ENCODE results near the gene CD59. TPM values are rescaled to one million over a fixed set of nuclear protein-coding genes. Genes with fewer than 3 reads are reported as not detected.
"Not testable (repeated sequence)": the region's sequence is repeated elsewhere in the genome, so short reads cannot be mapped to it uniquely, and the experiment has no call there.

CD59 gene
- total RNA-seq, 1 donor = 345 TPM

GRCh38 chr11:33708985-33709384 is 27.2 kb downstream of the CD59 start:
- no peak for DNase-seq (ENCODE audit: insufficient read length, low spot score, missing footprints)
- Histone ChIP-seq H3K79me2 (ENCODE audit: insufficient read depth, low read length) (peaks cover 65% of the 10 kb centered on the region), H3K27me3 (ENCODE audit: insufficient read depth, low read length) (no peaks in the 10 kb centered on the region), H4K20me1 (ENCODE audit: insufficient read depth, low read length) (no peaks in the 10 kb centered on the region), H3K36me3 (ENCODE audit: insufficient read depth, low read length) (peaks cover 83% of the 10 kb centered on the region), H3K27ac (ENCODE audit: low read depth, low read length) (no peak overlapping the region), H2AFZ (ENCODE audit: low read length) (no peak overlapping the region), H3K4me2 (ENCODE audit: insufficient read depth, low read length) (no peak overlapping the region), H3K4me1 (ENCODE audit: insufficient read depth, low read length) (peaks cover 14% of the 10 kb centered on the region), H3K4me3 (ENCODE audit: insufficient read depth, low read length) (no peak overlapping the region), H3K9me3 (ENCODE audit: low read depth, low read length) (no peaks in the 10 kb centered on the region)
- TF ChIP-seq, protein P1, sequence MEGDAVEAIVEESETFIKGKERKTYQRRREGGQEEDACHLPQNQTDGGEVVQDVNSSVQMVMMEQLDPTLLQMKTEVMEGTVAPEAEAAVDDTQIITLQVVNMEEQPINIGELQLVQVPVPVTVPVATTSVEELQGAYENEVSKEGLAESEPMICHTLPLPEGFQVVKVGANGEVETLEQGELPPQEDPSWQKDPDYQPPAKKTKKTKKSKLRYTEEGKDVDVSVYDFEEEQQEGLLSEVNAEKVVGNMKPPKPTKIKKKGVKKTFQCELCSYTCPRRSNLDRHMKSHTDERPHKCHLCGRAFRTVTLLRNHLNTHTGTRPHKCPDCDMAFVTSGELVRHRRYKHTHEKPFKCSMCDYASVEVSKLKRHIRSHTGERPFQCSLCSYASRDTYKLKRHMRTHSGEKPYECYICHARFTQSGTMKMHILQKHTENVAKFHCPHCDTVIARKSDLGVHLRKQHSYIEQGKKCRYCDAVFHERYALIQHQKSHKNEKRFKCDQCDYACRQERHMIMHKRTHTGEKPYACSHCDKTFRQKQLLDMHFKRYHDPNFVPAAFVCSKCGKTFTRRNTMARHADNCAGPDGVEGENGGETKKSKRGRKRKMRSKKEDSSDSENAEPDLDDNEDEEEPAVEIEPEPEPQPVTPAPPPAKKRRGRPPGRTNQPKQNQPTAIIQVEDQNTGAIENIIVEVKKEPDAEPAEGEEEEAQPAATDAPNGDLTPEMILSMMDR (IDR thresholded peaks at IDR 0.05; ENCODE audit: extremely low read depth, low read depth, low read length) = no peak

- H3K4me3 ChIP-seq (ENCODE audit: insufficient read depth, low read length); H4K20me1 ChIP-seq (ENCODE audit: insufficient read depth, low read length); H3K4me2 ChIP-seq (ENCODE audit: insufficient read depth, low read length); H3K9me3 ChIP-seq (ENCODE audit: low read depth, low read length); H2AFZ ChIP-seq (ENCODE audit: low read length); DNase-seq (ENCODE audit: insufficient read length, low spot score, missing footprints); H3K27me3 ChIP-seq (ENCODE audit: insufficient read depth, low read length): not testable (repeated sequence)
- H3K79me2 ChIP-seq (ENCODE audit: insufficient read depth, low read length) = peaks cover 54% of the 10 kb centered on the region
- peak overlapping the region; percentile 11 for H3K27ac ChIP-seq (ENCODE audit: low read depth, low read length)
- H3K36me3 ChIP-seq (ENCODE audit: insufficient read depth, low read length) = peaks cover 72% of the 10 kb centered on the region
- H3K4me1 ChIP-seq (ENCODE audit: insufficient read depth, low read length) = peaks cover 26% of the 10 kb centered on the region
Measured at GRCh38 chr11:33707831-33708230, 28.4 kb downstream of the CD59 start.

- H3K36me3 ChIP-seq (ENCODE audit: insufficient read depth, low read length) = peaks cover 63% of the 10 kb centered on the region
- H3K27ac ChIP-seq (ENCODE audit: low read depth, low read length) = peak overlapping the region; percentile 54
- H2AFZ ChIP-seq (ENCODE audit: low read length) = no peak overlapping the region
- H3K27me3 ChIP-seq (ENCODE audit: insufficient read depth, low read length) = no peaks in the 10 kb centered on the region
- no peak for DNase-seq (ENCODE audit: insufficient read length, low spot score, missing footprints)
- TF ChIP-seq, protein P1 (IDR thresholded peaks at IDR 0.05; ENCODE audit: extremely low read depth, low read depth, low read length) = no peak
- H3K9me3 ChIP-seq (ENCODE audit: low read depth, low read length) = no peaks in the 10 kb centered on the region
- no peak overlapping the region for H3K4me2 ChIP-seq (ENCODE audit: insufficient read depth, low read length)
- H4K20me1 ChIP-seq (ENCODE audit: insufficient read depth, low read length) = no peaks in the 10 kb centered on the region
- H3K4me1 ChIP-seq (ENCODE audit: insufficient read depth, low read length) = peaks cover 34% of the 10 kb centered on the region
- H3K4me3 ChIP-seq (ENCODE audit: insufficient read depth, low read length) = no peak overlapping the region
- peaks cover 47% of the 10 kb centered on the region for H3K79me2 ChIP-seq (ENCODE audit: insufficient read depth, low read length)
Measured at GRCh38 chr11:33706966-33707365, 29.3 kb downstream of the CD59 start.

DNA sequence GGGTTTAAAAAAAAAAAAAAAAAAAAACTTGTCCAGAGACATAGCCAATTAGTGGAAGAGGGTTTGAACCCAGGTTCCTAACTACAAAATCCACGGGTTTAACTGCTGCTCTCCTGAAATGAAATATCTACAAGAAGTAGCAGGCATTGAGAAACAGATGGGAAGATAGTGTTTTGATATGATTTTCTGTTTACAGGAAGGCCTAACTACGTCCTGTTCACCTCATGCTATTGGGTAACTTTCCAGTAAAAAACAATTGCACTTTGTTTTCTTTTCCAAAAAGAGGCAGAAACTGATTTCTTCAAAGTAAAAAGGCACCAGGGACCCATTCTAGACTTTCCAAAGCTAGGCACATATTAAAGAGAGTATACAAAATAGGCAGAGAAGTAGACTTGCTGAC is 29.7 kb downstream of the CD59 start:
- Histone ChIP-seq H4K20me1 (ENCODE audit: insufficient read depth, low read length) (no peaks in the 10 kb centered on the region), H3K4me3 (ENCODE audit: insufficient read depth, low read length) (no peak overlapping the region), H3K36me3 (ENCODE audit: insufficient read depth, low read length) (peaks cover 63% of the 10 kb centered on the region), H3K79me2 (ENCODE audit: insufficient read depth, low read length) (peaks cover 43% of the 10 kb centered on the region), H3K9me3 (ENCODE audit: low read depth, low read length) (no peaks in the 10 kb centered on the region), H3K27me3 (ENCODE audit: insufficient read depth, low read length) (no peaks in the 10 kb centered on the region), H3K4me1 (ENCODE audit: insufficient read depth, low read length) (peaks cover 38% of the 10 kb centered on the region), H3K27ac (ENCODE audit: low read depth, low read length) (peak overlapping the region; percentile 54), H3K4me2 (ENCODE audit: insufficient read depth, low read length) (no peak overlapping the region), H2AFZ (ENCODE audit: low read length) (no peak overlapping the region)
- no peak for DNase-seq (ENCODE audit: insufficient read length, low spot score, missing footprints)
- TF ChIP-seq, protein P1 (IDR thresholded peaks at IDR 0.05; ENCODE audit: extremely low read depth, low read depth, low read length) = no peak
